Fibroblast of mammary gland (primary cell): ENCODE measurements around the gene POLN.

Source experiments
- DNase-seq: peaks from one replicate; pipeline ENCODE4 v3.0.0-alpha.2; 2010; ENCODE audit warnings: low read depth
- H3K4me3 ChIP-seq: 2 replicates; pipeline ENCODE4 v1.5.1; 2011; ENCODE audit warnings: low read depth, mild to moderate bottlenecking, low read length, moderate library complexity; ENCODE audit not compliant: control insufficient read depth
- CTCF ChIP-seq: conservative IDR thresholded peaks from 2 replicates; pipeline ENCODE4 v1.5.1; 2011; ENCODE audit warnings: low read depth, low read length, inconsistent platforms; ENCODE audit not compliant: control insufficient read depth, insufficient read depth

POLN gene

GRCh38 chr4:2270341-2271165 is 28.6 kb upstream of the POLN start:
- DNase-seq, result no peak
- no peak overlapping the region for H3K4me3 ChIP-seq
- TF ChIP-seq CTCF, result no peak

DNA sequence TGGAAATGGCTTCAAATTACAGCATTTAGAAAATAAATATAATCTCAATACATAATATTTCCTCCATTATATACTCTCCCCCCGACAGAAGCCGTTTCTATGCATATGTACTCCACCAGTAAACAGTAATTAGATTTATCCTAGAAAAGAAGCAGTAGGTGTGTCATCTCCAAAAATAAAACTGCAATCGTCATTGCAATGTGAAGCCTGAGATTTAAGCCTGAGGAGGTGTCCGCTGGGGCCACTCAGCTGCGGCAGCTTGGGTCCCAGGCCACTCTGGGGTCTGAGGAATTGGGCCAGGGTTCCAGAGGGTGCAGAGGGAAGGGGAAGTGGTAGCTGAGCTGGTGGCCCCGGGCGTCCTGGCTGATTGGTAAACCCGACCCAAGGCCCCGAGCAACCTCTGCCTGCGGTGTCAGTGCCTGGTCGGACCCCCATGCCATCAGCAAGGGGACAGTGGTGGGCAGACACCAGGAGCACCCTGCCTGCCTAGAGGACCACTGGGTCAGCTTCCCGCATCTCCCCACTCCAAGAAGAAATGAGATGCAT is 27.8 kb upstream of the POLN start:
- H3K4me3 ChIP-seq, result no peak overlapping the region
- DNase-seq, result no peak
- no peak for TF ChIP-seq CTCF

- no peak overlapping the region for H3K4me3 ChIP-seq
- no peak for TF ChIP-seq CTCF
- no peak for DNase-seq
These were observed 27.2 kb upstream of the POLN start for GRCh38 chr4:2269206-2269531.

DNA sequence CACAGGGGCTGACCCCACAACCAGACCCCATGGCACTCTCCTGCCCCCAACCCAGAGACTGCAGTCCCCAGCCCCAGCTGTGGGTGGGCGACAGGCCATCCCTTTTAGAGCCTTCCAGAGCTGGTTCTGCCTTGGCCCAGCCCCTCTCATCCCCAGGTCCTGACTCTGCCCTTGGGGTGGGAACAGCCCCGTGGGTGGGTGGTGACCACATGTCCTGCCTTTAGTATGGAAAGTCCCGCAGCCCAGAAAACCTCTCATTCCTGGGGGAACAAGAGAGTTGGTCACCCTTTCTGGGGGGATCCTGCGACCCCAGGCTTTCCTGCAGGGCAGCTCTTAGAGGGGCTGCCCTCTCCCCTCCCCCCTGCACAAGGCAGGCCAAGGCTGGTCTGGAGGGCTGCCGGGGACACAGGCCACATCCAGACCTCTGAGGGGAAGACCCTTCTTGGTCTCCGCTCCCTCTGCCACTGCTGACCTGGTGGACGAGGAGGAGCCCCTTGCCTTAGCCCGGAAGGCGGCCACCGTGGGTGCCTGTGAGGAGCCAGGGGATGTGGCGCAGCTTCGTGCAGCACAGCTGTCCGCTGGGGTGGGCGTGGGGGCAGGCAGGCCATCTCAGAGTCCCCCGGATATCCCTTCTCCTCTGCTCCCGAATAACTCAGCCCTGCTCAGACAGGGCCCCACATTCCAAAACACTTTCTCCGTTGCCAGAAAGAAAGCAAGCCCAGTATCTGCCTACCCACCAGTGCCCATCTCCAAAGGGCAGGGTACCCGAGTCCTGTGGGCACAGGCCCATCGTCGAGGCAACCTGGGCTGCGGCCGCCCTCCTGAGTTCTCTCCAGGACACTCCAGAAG is 26.7 kb upstream of the POLN start:
- H3K4me3 ChIP-seq, result no peak overlapping the region
- DNase-seq, result no peak
- no peak for TF ChIP-seq CTCF

- TF ChIP-seq CTCF, result no peak
- H3K4me3 ChIP-seq, result no peak overlapping the region
- no peak for DNase-seq
These were observed 25.9 kb upstream of the POLN start for GRCh38 chr4:2267841-2268240.

GRCh38 chr4:2267320-2267811 is 25.4 kb upstream of the POLN start:
- no peak overlapping the region for H3K4me3 ChIP-seq
- TF ChIP-seq CTCF, result no peak
- DNase-seq, result no peak
